DND-41 (cell line): Measurements from ENCODE around the gene TIMP1.

ENCODE experiments used
- EZH2 ChIP-seq: IDR thresholded peaks from 3 replicates; pipeline ENCODE4 v1.6.1; 2012; ENCODE audit warnings: borderline replicate concordance, low read depth, mild to moderate bottlenecking, moderate library complexity, low read length, inconsistent platforms; ENCODE audit not compliant: severe bottlenecking
- TF ChIP-seq, protein P1 (sequence below): IDR thresholded peaks from 2 replicates; pipeline ENCODE4 v1.5.1; 2012; ENCODE audit warnings: borderline replicate concordance, low read length, moderate library complexity, mild to moderate bottlenecking; ENCODE audit not compliant: poor library complexity, severe bottlenecking; ENCODE audit errors: extremely low read depth

DNA sequence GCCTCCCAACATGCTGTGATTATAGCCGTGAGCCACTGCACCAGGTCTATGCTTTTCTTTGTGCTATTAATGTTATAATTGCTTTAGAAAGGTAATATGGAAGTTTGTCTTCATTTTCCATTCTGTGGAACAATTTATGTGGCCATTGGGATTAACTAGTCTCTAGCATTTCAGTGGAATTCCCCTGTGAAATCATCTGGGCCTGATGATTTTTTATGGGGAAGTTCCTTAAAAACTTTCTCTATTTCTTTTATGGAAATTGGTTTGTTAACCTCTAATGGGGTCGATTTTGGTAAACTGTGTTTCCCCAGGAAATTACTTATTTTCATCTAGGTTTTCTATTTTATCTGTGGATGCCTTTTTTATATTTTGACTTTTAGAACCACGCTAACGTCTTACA, 11.3 kb downstream of the TIMP1 start:
- TF ChIP-seq, protein P1, sequence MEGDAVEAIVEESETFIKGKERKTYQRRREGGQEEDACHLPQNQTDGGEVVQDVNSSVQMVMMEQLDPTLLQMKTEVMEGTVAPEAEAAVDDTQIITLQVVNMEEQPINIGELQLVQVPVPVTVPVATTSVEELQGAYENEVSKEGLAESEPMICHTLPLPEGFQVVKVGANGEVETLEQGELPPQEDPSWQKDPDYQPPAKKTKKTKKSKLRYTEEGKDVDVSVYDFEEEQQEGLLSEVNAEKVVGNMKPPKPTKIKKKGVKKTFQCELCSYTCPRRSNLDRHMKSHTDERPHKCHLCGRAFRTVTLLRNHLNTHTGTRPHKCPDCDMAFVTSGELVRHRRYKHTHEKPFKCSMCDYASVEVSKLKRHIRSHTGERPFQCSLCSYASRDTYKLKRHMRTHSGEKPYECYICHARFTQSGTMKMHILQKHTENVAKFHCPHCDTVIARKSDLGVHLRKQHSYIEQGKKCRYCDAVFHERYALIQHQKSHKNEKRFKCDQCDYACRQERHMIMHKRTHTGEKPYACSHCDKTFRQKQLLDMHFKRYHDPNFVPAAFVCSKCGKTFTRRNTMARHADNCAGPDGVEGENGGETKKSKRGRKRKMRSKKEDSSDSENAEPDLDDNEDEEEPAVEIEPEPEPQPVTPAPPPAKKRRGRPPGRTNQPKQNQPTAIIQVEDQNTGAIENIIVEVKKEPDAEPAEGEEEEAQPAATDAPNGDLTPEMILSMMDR, result no peak
- TF ChIP-seq EZH2, result no peak
